ENCODE data around the gene AHDC1.

GRCh38 chr1:27487966-27488884, 115.7 kb downstream of the AHDC1 start:
- TF ChIP-seq CTCF (IDR thresholded peaks at IDR 0.05) (no peak), POLR2A (IDR thresholded peaks at IDR 0.05) (no peak)
